Breast epithelium (tissue), 3 donors: ENCODE measurements around the gene ABCC1.

Source experiments
- POLR2A ChIP-seq: fragments of 450-650 bp; IDR thresholded peaks from one replicate; pipeline ENCODE4 v1.6.1; 2016; ENCODE audit warnings: antibody characterized with exemption, mild to moderate bottlenecking, moderate library complexity
- POLR2AphosphoS5 ChIP-seq, 3 donors: sonication (generic); formaldehyde crosslinking; IDR thresholded peaks; one replicate each; pipeline ENCODE4 v1.6.1; 2017; ENCODE audit warnings: antibody characterized with exemption in 3 of 3
- TF ChIP-seq, protein P1 (sequence below), 3 donors: fragments of 450-650 bp; IDR thresholded peaks; one replicate each; pipeline ENCODE4 v1.5.1; 2016 to 2017; ENCODE audit warnings: antibody characterized with exemption in 3 of 3, mild to moderate bottlenecking in 3 of 3, moderate library complexity in 3 of 3

DNA sequence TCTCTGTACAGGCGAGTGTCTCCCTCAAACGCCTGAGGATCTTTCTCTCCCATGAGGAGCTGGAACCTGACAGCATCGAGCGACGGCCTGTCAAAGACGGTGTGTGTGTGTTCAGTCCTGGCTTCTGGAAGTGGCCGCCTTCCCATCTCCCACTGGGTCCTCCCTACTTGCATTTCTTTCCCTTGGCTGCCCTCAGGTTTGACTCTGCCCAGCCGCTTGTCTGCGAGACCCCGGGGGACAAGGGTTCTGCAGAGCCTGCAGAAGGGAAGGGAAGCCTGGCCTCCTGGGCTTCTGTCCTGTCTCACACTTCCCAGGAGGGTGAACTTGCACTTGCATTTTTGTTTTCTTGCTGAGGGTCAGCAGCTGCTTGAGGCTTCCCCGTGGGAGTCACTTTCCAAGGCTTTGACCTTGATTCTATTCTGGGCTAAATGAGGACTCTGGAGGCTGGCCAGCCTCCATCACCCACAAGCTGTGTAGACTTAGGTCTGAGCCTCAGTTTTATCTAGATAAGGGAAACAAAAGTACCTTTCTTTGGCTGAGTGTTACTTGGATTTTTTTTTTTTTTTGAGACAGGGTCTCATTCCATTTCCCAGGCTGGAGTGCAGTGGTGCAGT is 122.3 kb downstream of the ABCC1 start:
- TF ChIP-seq, protein P1, sequence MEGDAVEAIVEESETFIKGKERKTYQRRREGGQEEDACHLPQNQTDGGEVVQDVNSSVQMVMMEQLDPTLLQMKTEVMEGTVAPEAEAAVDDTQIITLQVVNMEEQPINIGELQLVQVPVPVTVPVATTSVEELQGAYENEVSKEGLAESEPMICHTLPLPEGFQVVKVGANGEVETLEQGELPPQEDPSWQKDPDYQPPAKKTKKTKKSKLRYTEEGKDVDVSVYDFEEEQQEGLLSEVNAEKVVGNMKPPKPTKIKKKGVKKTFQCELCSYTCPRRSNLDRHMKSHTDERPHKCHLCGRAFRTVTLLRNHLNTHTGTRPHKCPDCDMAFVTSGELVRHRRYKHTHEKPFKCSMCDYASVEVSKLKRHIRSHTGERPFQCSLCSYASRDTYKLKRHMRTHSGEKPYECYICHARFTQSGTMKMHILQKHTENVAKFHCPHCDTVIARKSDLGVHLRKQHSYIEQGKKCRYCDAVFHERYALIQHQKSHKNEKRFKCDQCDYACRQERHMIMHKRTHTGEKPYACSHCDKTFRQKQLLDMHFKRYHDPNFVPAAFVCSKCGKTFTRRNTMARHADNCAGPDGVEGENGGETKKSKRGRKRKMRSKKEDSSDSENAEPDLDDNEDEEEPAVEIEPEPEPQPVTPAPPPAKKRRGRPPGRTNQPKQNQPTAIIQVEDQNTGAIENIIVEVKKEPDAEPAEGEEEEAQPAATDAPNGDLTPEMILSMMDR (IDR thresholded peaks at IDR 0.05): no peak
- TF ChIP-seq POLR2A (no peak), POLR2AphosphoS5 (IDR thresholded peaks at IDR 0.05) (no peak)
